CD4-positive, alpha-beta T cell (primary cell): ENCODE measurements around the gene MCM3. TPM values are rescaled to one million over a fixed set of nuclear protein-coding genes. Genes with fewer than 3 reads are reported as not detected.

ENCODE experiments used
- ATAC-seq: fragments of 200-7000 bp; cut with Tn5 transposase; one replicate; pipeline ENCODE4 v1.10.0; 2022; ENCODE audit warnings: mild to moderate bottlenecking; ENCODE audit not compliant: poor library complexity
- CTCF ChIA-PET: fragments of 350-600 bp; sonication (Branson Sonifier 250); formaldehyde crosslinking; loops from one replicate; lab custom pipeline; 2021; ENCODE audit warnings: antibody characterized with exemption, inconsistent platforms; lab: Charles Lee
- POLR2A ChIA-PET: fragments of 350-600 bp; sonication (Branson Sonifier 250); formaldehyde crosslinking; loops from one replicate; lab custom pipeline; 2021; ENCODE audit warnings: antibody characterized with exemption, inconsistent platforms; lab: Charles Lee
- DNase-seq, 14 experiments: peaks; one replicate each; pipeline ENCODE4 v3.0.0-alpha.2; 2013 to 2020; ENCODE audit warnings: mixed read lengths in 2 of 14
- H3K27ac ChIP-seq, 2 donors: one replicate each; pipeline versions ENCODE4 v1.5.1 to v1.7.0; 2013; ENCODE audit warnings: low read length in 2 of 2, low read depth in 1 of 2, mild to moderate bottlenecking in 1 of 2
- H3K27me3 ChIP-seq, 2 experiments: 1 replicate in 1 of 2; 2 replicates in 1 of 2; pipeline versions ENCODE4 v1.6.1 to v1.7.0; 2013; ENCODE audit warnings: low read length in 2 of 2, control low read depth in 1 of 2, mild to moderate bottlenecking in 1 of 2, moderate library complexity in 1 of 2; ENCODE audit not compliant: insufficient read depth in 2 of 2, control insufficient read depth in 1 of 2
- H3K36me3 ChIP-seq: one replicate; pipeline ENCODE4 v1.6.1; 2013; ENCODE audit warnings: low read length, control low read depth; ENCODE audit not compliant: insufficient read depth
- H3K4me1 ChIP-seq: one replicate; pipeline ENCODE4 v1.6.1; 2013; ENCODE audit warnings: low read length, control low read depth; ENCODE audit not compliant: insufficient read depth
- H3K4me3 ChIP-seq: one replicate; pipeline ENCODE4 v1.5.1; 2013; ENCODE audit warnings: mild to moderate bottlenecking, low read length, moderate library complexity
- H3K9me3 ChIP-seq, 2 experiments: 1 replicate in 1 of 2; 2 replicates in 1 of 2; pipeline versions ENCODE4 v1.6.1 to v1.7.0; 2013; ENCODE audit warnings: low read length in 2 of 2, mild to moderate bottlenecking in 2 of 2, control low read depth in 1 of 2, moderate library complexity in 1 of 2; ENCODE audit not compliant: control insufficient read depth in 1 of 2, insufficient read depth in 1 of 2
- H3K27ac Mint-ChIP-seq: one replicate; pipeline ENCODE4 v1.8.0; 2020; ENCODE audit warnings: mixed read lengths
- H3K27me3 Mint-ChIP-seq: one replicate; pipeline ENCODE4 v1.8.0; 2021; ENCODE audit warnings: mixed read lengths
- H3K36me3 Mint-ChIP-seq: one replicate; pipeline ENCODE4 v1.8.0; 2021; ENCODE audit warnings: low read depth, mixed read lengths
- H3K4me1 Mint-ChIP-seq: one replicate; pipeline ENCODE4 v1.8.0; 2021; ENCODE audit warnings: low read depth, mixed read lengths
- H3K4me3 Mint-ChIP-seq: one replicate; pipeline ENCODE4 v1.8.0; 2020; ENCODE audit warnings: mild to moderate bottlenecking, mixed read lengths
- H3K9me3 Mint-ChIP-seq: one replicate; pipeline ENCODE4 v1.8.0; 2020; ENCODE audit warnings: mixed read lengths
- CTCF ChIP-seq: fragments of 200-600 bp; IDR thresholded peaks from one replicate; pipeline ENCODE4 v1.8.0; 2022; ENCODE audit warnings: antibody characterized with exemption, mild to moderate bottlenecking
- intact Hi-C, 2 experiments: fragments of 100-400 bp; cut with DNase I in 1 of 2; cut with micrococcal nuclease in 1 of 2; formaldehyde crosslinking; loops; one replicate each; pipeline versions ENCODE4 v1.15.1 to v1.9.0; 2023 to 2025; cut with DNase I, micrococcal nuclease
- total RNA-seq, 174 experiments: library from RNA in 2 of 174; stranded (reverse) in 2 of 174; gene quantifications; one replicate each; pipeline ENCODE4 v1.2.3 and lab custom pipeline; 2021 to 2026

The MCM3 gene
- total RNA-seq, 2 experiments from 2014 or later: 9.3 to 10.1 TPM

GRCh38 chr6:52326540-52327364, 42.2 kb upstream of the MCM3 start:
- Mint-ChIP-seq H3K36me3 (no peaks in the 10 kb centered on the region), H3K4me3 (no peak overlapping the region), H3K9me3 (no peaks in the 10 kb centered on the region), H3K4me1 (peaks cover 25% of the 10 kb centered on the region), H3K27ac (no peak overlapping the region), H3K27me3 (no peaks in the 10 kb centered on the region)
- CTCF ChIA-PET: interaction anchor here (1.4 kb wide), 1 partner anchor 40 kb away, joined by 4 read pairs; no protein-coding TSS in a partner anchor
- ATAC-seq: no peak
- Histone ChIP-seq H3K36me3 (no peaks in the 10 kb centered on the region), H3K27me3 (no peaks in the 10 kb centered on the region), H3K4me3 (no peak overlapping the region), H3K9me3 (no peaks in the 10 kb centered on the region), H3K27ac (no peak overlapping the region), H3K4me1 (peaks cover 1% of the 10 kb centered on the region)
- DNase-seq: no peak
- POLR2A ChIA-PET: no interaction called here
- intact Hi-C loops: no loop called here
- no peak for TF ChIP-seq CTCF

- no peak overlapping the region for H3K4me3 Mint-ChIP-seq
- CTCF ChIA-PET: interaction anchor here (1.4 kb wide), 1 partner anchor 39 kb away, joined by 4 read pairs; no protein-coding TSS in a partner anchor
- ATAC-seq: no peak
- no peaks in the 10 kb centered on the region for H3K36me3 Mint-ChIP-seq
- DNase-seq: no peak
- Histone ChIP-seq H3K27me3 (no peaks in the 10 kb centered on the region), H3K27ac (no peak overlapping the region), H3K4me3 (no peak overlapping the region), H3K9me3 (no peaks in the 10 kb centered on the region), H3K4me1 (no peaks in the 10 kb centered on the region), H3K36me3 (no peaks in the 10 kb centered on the region)
- no peak for TF ChIP-seq CTCF
- H3K4me1 Mint-ChIP-seq: peaks cover 22% of the 10 kb centered on the region
- no peaks in the 10 kb centered on the region for H3K27me3 Mint-ChIP-seq
- intact Hi-C loops: no loop called here
- no peaks in the 10 kb centered on the region for H3K9me3 Mint-ChIP-seq
- POLR2A ChIA-PET: no interaction called here
- no peak overlapping the region for H3K27ac Mint-ChIP-seq
Measured at GRCh38 chr6:52325695-52326471, 41.3 kb upstream of the MCM3 start.

- Histone ChIP-seq H3K36me3 (no peaks in the 10 kb centered on the region), H3K9me3 (no peaks in the 10 kb centered on the region), H3K27ac (no peak overlapping the region), H3K27me3 (no peaks in the 10 kb centered on the region), H3K4me1 (no peaks in the 10 kb centered on the region), H3K4me3 (no peak overlapping the region)
- DNase-seq: no peak
- Mint-ChIP-seq H3K4me3 (no peak overlapping the region), H3K36me3 (no peaks in the 10 kb centered on the region), H3K27me3 (no peaks in the 10 kb centered on the region), H3K9me3 (no peaks in the 10 kb centered on the region), H3K4me1 (peaks cover 16% of the 10 kb centered on the region), H3K27ac (no peak overlapping the region)
- CTCF ChIA-PET: no interaction called here
- POLR2A ChIA-PET: no interaction called here
- no peak for TF ChIP-seq CTCF
- intact Hi-C loops: no loop called here
- ATAC-seq: no peak
Measured at GRCh38 chr6:52324189-52324588, 39.6 kb upstream of the MCM3 start.
